HepG2 (cell line): Measurements from ENCODE around the gene LRP5. TPM values are rescaled to one million over a fixed set of nuclear protein-coding genes. Genes with fewer than 3 reads are reported as not detected.

Source experiments
- FOXA1 ChIP-seq, 2 experiments: fragments of 450-650 bp in 1 of 2; sonication (generic) in 1 of 2; formaldehyde crosslinking in 1 of 2; IDR thresholded peaks; 2 replicates each; pipeline versions ENCODE4 v1.4.0 to v1.6.1; 2016 to 2020; ENCODE audit warnings: missing genetic modification reagents in 1 of 2
- HNF4G ChIP-seq, 2 experiments: sonication (generic) in 1 of 2; formaldehyde crosslinking in 1 of 2; IDR thresholded peaks; 2 replicates each; pipeline versions ENCODE4 v1.4.0 to v1.6.1; 2011 to 2020; ENCODE audit warnings: borderline replicate concordance in 2 of 2, low read depth in 2 of 2, mild to moderate bottlenecking in 2 of 2, low read length in 1 of 2, missing genetic modification reagents in 1 of 2, moderate library complexity in 1 of 2
- KAT7 ChIP-seq: IDR thresholded peaks from 2 replicates; pipeline ENCODE4 v1.6.1; 2018; ENCODE audit warnings: borderline replicate concordance, missing compliant biosample characterization
- KDM5A ChIP-seq: fragments of 200-600 bp; sonication (generic); IDR thresholded peaks from 2 replicates; pipeline ENCODE4 v1.7.0; 2018; ENCODE audit warnings: antibody characterized with exemption, mild to moderate bottlenecking, low read length, borderline replicate concordance
- KLF12 ChIP-seq: sonication (generic); formaldehyde crosslinking; IDR thresholded peaks from 2 replicates; pipeline ENCODE4 v1.4.0; 2020; ENCODE audit warnings: missing genetic modification reagents, borderline replicate concordance
- SMAD9 ChIP-seq: sonication (generic); formaldehyde crosslinking; IDR thresholded peaks from 2 replicates; pipeline ENCODE4 v1.5.1; 2020; ENCODE audit warnings: mild to moderate bottlenecking, missing genetic modification reagents
- TAF15 ChIP-seq: fragments of 200-400 bp; formaldehyde crosslinking; IDR thresholded peaks from one replicate; pipeline ENCODE4 v1.6.1; 2018; ENCODE audit warnings: mild to moderate bottlenecking, low read depth, low read length; ENCODE audit not compliant: poor library complexity, severe bottlenecking
- TBL1XR1 ChIP-seq: fragments of 150-350 bp; IDR thresholded peaks from 2 replicates; pipeline ENCODE4 v1.6.1; 2014; ENCODE audit warnings: borderline replicate concordance, low read length; ENCODE audit not compliant: partially characterized antibody
- TOE1 ChIP-seq: sonication (generic); formaldehyde crosslinking; IDR thresholded peaks from 2 replicates; pipeline ENCODE4 v1.4.0; 2020; ENCODE audit warnings: mild to moderate bottlenecking, missing genetic modification reagents
- ZNF260 ChIP-seq: sonication (generic); formaldehyde crosslinking; IDR thresholded peaks from 2 replicates; pipeline ENCODE4 v1.4.0; 2020; ENCODE audit warnings: missing genetic modification reagents, low read depth, mild to moderate bottlenecking, borderline replicate concordance
- ZNF34 ChIP-seq: sonication (generic); formaldehyde crosslinking; IDR thresholded peaks from 2 replicates; pipeline ENCODE4 v1.4.0; 2020; ENCODE audit warnings: mild to moderate bottlenecking, missing genetic modification reagents, borderline replicate concordance
- ZNF451 ChIP-seq: sonication (generic); formaldehyde crosslinking; IDR thresholded peaks from 2 replicates; pipeline ENCODE4 v1.5.0; 2020; ENCODE audit warnings: mild to moderate bottlenecking, missing genetic modification reagents
- ZNF510 ChIP-seq: sonication (generic); formaldehyde crosslinking; IDR thresholded peaks from 2 replicates; pipeline ENCODE4 v1.4.0; 2020; ENCODE audit warnings: low read depth, mild to moderate bottlenecking, missing genetic modification reagents
- ZNF644 ChIP-seq: IDR thresholded peaks from 2 replicates; pipeline ENCODE4 v1.6.1; 2016; ENCODE audit warnings: low read depth
- ZSCAN22 ChIP-seq: sonication (generic); formaldehyde crosslinking; IDR thresholded peaks from 2 replicates; pipeline ENCODE4 v1.4.0; 2020; ENCODE audit warnings: mild to moderate bottlenecking, missing genetic modification reagents
- ZZZ3 ChIP-seq: sonication (generic); formaldehyde crosslinking; IDR thresholded peaks from 2 replicates; pipeline ENCODE4 v1.4.0; 2020; ENCODE audit warnings: missing genetic modification reagents, mild to moderate bottlenecking, borderline replicate concordance
- polyA plus RNA-seq, 8 experiments: library from polyadenylated mRNA; depleted of rRNA in 3 of 8; stranded (reverse) in 7 of 8; unstranded in 1 of 8; fragments of >200 nt; fragmentation: Illumina TruSeq in 4 of 8; extraction: Trizol in 4 of 8; gene quantifications; 2 replicates each; pipeline versions ENCODE4 v1.2.1 to v1.2.3, GENCODE V29; 2011 to 2016; ENCODE audit warnings: low read depth in 4 of 8, missing spikeins in 1 of 8, mixed read lengths in 1 of 8; ENCODE audit not compliant: insufficient read depth in 1 of 8
- total RNA-seq, 5 experiments: library from RNA; depleted of rRNA; stranded (reverse); fragments of >200 nt; fragmentation: Illumina TruSeq; extraction: Trizol; gene quantifications; 2 replicates each; pipeline ENCODE4 v1.2.3, GENCODE V29; 2016; ENCODE audit warnings: low read depth in 1 of 5
- TF ChIP-seq, protein P1 (sequence below): fragments of 450-650 bp; IDR thresholded peaks from 2 replicates; pipeline ENCODE4 v1.6.1; 2017; ENCODE audit warnings: mild to moderate bottlenecking
- TF ChIP-seq, protein P2 (sequence below): sonication (generic); formaldehyde crosslinking; IDR thresholded peaks from 2 replicates; pipeline ENCODE4 v1.4.0; 2020; ENCODE audit warnings: low read depth, mild to moderate bottlenecking, missing genetic modification reagents
- TF ChIP-seq, protein P3 (sequence below): IDR thresholded peaks from 2 replicates; pipeline ENCODE4 v1.6.1; 2016; ENCODE audit warnings: low read depth, missing genetic modification reagents, missing compliant biosample characterization

The LRP5 gene
- total and polyA plus RNA-seq, 2 of the 13 experiments (the other 11 are each of a cell fraction or from before 2014, with no cell fraction given), result 40.4 to 64.0 TPM

DNA sequence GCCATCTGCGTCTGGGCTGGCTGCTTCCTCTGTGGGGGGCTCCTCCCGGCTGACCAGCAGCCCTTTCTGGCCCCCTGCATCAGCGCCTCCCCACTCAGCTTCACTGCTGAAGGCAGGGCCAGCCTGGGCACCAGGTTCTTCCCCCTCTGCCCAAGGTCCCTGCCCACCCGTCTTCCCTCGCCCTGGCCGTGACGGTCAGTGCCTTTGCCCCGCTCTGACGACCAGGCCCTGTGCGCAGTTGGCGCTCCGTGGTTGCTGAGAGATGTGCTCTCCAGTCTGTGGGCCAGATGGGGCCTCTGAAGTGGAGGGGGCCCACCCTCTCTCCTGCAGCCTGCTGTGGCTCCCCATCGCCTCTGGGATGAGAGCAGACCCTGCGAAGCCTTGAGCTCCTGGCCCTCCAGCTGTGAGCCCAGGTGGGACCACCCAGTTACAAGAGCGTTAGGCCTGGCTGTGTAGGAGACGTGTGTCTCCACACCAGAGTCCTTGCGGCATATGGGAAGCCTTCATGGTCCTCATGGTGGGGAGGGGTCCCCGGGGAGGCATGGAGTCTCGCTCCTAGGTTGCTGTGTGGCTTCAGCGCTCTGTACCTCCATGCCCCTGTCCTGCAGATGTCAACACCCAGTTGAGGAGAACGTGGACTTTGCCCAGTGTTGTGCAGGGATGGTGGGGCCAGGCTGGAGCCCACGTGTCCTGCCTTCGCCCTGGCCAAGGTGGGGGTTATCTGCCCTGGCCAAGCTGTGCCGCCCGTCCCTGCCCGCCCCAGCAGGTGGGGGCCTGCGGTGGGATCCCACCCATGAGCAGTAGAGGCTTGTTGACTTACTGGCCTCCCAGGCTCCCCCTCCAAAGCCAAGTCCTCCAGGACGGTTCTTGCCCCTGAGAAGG lies 14.2 kb downstream of the LRP5 start (continued):
- TF ChIP-seq KDM5A (no peak), SMAD9 (CRISPR knock-in tag) (no peak), ZNF260 (CRISPR knock-in tag) (no peak), FOXA1 (IDR thresholded peaks at IDR 0.05) (no peak), FOXA1 (CRISPR knock-in tag; IDR thresholded peaks at IDR 0.05) (peak; percentile 34; the same call in 1 of the 2 replicates), HNF4G (IDR thresholded peaks at IDR 0.05; ENCODE audit: borderline replicate concordance, low read depth, low read length) (peak; percentile 88), HNF4G (CRISPR knock-in tag; IDR thresholded peaks at IDR 0.05; ENCODE audit: borderline replicate concordance, low read depth) (peak; percentile 87; the same call in 1 of the 2 replicates), TOE1 (CRISPR knock-in tag) (no peak), ZZZ3 (CRISPR knock-in tag) (no peak), KAT7 (CRISPR knock-in tag) (no peak; the same call in none of the 2 replicates), TBL1XR1 (no peak), KLF12 (CRISPR knock-in tag) (no peak), ZNF510 (CRISPR knock-in tag) (no peak), ZNF644 (CRISPR knock-in tag) (peak; percentile 86; the same call in 1 of the 2 replicates), ZNF34 (CRISPR knock-in tag) (no peak), TAF15 (no peak), ZSCAN22 (CRISPR knock-in tag) (no peak), ZNF451 (CRISPR knock-in tag) (no peak)
- TF ChIP-seq, protein P1, sequence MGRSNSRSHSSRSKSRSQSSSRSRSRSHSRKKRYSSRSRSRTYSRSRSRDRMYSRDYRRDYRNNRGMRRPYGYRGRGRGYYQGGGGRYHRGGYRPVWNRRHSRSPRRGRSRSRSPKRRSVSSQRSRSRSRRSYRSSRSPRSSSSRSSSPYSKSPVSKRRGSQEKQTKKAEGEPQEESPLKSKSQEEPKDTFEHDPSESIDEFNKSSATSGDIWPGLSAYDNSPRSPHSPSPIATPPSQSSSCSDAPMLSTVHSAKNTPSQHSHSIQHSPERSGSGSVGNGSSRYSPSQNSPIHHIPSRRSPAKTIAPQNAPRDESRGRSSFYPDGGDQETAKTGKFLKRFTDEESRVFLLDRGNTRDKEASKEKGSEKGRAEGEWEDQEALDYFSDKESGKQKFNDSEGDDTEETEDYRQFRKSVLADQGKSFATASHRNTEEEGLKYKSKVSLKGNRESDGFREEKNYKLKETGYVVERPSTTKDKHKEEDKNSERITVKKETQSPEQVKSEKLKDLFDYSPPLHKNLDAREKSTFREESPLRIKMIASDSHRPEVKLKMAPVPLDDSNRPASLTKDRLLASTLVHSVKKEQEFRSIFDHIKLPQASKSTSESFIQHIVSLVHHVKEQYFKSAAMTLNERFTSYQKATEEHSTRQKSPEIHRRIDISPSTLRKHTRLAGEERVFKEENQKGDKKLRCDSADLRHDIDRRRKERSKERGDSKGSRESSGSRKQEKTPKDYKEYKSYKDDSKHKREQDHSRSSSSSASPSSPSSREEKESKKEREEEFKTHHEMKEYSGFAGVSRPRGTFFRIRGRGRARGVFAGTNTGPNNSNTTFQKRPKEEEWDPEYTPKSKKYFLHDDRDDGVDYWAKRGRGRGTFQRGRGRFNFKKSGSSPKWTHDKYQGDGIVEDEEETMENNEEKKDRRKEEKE, result no peak
- TF ChIP-seq, protein P2, sequence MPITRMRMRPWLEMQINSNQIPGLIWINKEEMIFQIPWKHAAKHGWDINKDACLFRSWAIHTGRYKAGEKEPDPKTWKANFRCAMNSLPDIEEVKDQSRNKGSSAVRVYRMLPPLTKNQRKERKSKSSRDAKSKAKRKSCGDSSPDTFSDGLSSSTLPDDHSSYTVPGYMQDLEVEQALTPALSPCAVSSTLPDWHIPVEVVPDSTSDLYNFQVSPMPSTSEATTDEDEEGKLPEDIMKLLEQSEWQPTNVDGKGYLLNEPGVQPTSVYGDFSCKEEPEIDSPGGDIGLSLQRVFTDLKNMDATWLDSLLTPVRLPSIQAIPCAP (CRISPR knock-in tag), result no peak
- TF ChIP-seq, protein P3, sequence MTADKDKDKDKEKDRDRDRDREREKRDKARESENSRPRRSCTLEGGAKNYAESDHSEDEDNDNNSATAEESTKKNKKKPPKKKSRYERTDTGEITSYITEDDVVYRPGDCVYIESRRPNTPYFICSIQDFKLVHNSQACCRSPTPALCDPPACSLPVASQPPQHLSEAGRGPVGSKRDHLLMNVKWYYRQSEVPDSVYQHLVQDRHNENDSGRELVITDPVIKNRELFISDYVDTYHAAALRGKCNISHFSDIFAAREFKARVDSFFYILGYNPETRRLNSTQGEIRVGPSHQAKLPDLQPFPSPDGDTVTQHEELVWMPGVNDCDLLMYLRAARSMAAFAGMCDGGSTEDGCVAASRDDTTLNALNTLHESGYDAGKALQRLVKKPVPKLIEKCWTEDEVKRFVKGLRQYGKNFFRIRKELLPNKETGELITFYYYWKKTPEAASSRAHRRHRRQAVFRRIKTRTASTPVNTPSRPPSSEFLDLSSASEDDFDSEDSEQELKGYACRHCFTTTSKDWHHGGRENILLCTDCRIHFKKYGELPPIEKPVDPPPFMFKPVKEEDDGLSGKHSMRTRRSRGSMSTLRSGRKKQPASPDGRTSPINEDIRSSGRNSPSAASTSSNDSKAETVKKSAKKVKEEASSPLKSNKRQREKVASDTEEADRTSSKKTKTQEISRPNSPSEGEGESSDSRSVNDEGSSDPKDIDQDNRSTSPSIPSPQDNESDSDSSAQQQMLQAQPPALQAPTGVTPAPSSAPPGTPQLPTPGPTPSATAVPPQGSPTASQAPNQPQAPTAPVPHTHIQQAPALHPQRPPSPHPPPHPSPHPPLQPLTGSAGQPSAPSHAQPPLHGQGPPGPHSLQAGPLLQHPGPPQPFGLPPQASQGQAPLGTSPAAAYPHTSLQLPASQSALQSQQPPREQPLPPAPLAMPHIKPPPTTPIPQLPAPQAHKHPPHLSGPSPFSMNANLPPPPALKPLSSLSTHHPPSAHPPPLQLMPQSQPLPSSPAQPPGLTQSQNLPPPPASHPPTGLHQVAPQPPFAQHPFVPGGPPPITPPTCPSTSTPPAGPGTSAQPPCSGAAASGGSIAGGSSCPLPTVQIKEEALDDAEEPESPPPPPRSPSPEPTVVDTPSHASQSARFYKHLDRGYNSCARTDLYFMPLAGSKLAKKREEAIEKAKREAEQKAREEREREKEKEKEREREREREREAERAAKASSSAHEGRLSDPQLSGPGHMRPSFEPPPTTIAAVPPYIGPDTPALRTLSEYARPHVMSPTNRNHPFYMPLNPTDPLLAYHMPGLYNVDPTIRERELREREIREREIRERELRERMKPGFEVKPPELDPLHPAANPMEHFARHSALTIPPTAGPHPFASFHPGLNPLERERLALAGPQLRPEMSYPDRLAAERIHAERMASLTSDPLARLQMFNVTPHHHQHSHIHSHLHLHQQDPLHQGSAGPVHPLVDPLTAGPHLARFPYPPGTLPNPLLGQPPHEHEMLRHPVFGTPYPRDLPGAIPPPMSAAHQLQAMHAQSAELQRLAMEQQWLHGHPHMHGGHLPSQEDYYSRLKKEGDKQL, result no peak
